Right lobe of liver (tissue), 6 donors: ENCODE measurements around the gene CTNND2. TPM values are rescaled to one million over a fixed set of nuclear protein-coding genes. Genes with fewer than 3 reads are reported as not detected.

Experiments used
- ATAC-seq, 4 donors: fragments of 200-7000 bp; cut with Tn5 transposase; one replicate each; pipeline ENCODE4 v1.9.1; 2020; ENCODE audit warnings: mild to moderate bottlenecking in 4 of 4, moderate library complexity in 4 of 4
- DNase-seq, 3 donors: peaks; one replicate each; pipeline ENCODE4 v3.0.0-alpha.2; 2020
- H3K27ac ChIP-seq, 3 donors: fragments of 200-600 bp; one replicate each; pipeline ENCODE4 v1.8.0; 2022
- H3K27me3 ChIP-seq, 2 donors: fragments of 200-600 bp; one replicate each; pipeline ENCODE4 v1.8.0; 2022
- H3K36me3 ChIP-seq, 4 donors: fragments of 200-600 bp; sonication (generic) in 1 of 4; one replicate each; pipeline versions ENCODE4 v1.5.1 to v1.8.0; 2017 to 2022; ENCODE audit warnings: control low read depth in 1 of 4
- H3K4me1 ChIP-seq, 4 donors: fragments of 200-600 bp; sonication (generic) in 1 of 4; one replicate each; pipeline versions ENCODE4 v1.5.1 to v1.8.0; 2017 to 2022; ENCODE audit warnings: control low read depth in 1 of 4
- H3K4me3 ChIP-seq, 3 donors: fragments of 200-600 bp; one replicate each; pipeline ENCODE4 v1.8.0; 2022
- H3K9me3 ChIP-seq, 4 donors: fragments of 200-600 bp; sonication (generic) in 1 of 4; one replicate each; pipeline versions ENCODE4 v1.5.1 to v1.8.0; 2017 to 2022; ENCODE audit warnings: control low read depth in 1 of 4
- POLR2A ChIP-seq: fragments of 450-650 bp; IDR thresholded peaks from one replicate; pipeline ENCODE4 v1.6.1; 2017; ENCODE audit warnings: antibody characterized with exemption, mild to moderate bottlenecking
- WGBS: methylation state at CpG from one replicate; pipeline ENCODE4 v1.1.6; 2018; ENCODE audit warnings: low coverage, low lambda C conversion rate; ENCODE audit not compliant: insufficient coverage; ENCODE audit errors: missing lambda C conversion rate; 5-methylcytosine and 5-hydroxymethylcytosine counted together
- intact Hi-C, 2 donors: fragments of 100-400 bp; cut with DNase I; formaldehyde crosslinking; loops; one replicate each; pipeline versions ENCODE4 v1.11.2 to v1.14.1; 2022
- total RNA-seq, 6 experiments: library from RNA; depleted of rRNA in 2 of 6; stranded (reverse); fragments of >200 nt in 2 of 6; fragmentation: NEBNext Ultra II Directional in 3 of 6; extraction: Animal tissue kit (Norgen Biotek cat#: 25700) in 3 of 6; gene quantifications; one replicate each; pipeline versions ENCODE4 v1.1.0 to v1.2.4, GENCODE V29; 2016 to 2023
- TF ChIP-seq, protein P1 (sequence below), 4 donors: fragments of 200-600 bp in 3 of 4; fragments of 450-650 bp in 1 of 4; IDR thresholded peaks; one replicate each; pipeline versions ENCODE4 v1.5.1 to v1.8.0; 2016 to 2022; ENCODE audit warnings: antibody characterized with exemption in 4 of 4, mild to moderate bottlenecking in 2 of 4
- donor health status: DM: no; HTN: yes; CAD: no.
- donor health status: DM: no; HTN: no; CAD: no.
- donor health status: DM: no; HTN: no; CAD: no.
- donor health status: DM: no; HTN: yes; CAD: no.
- donor health status: DM: no; HTN: yes; CAD: no.

Gene CTNND2
- total RNA-seq, 6 experiments from 2014 or later: 0.06 to 1.5 (median 1.1) TPM

DNA sequence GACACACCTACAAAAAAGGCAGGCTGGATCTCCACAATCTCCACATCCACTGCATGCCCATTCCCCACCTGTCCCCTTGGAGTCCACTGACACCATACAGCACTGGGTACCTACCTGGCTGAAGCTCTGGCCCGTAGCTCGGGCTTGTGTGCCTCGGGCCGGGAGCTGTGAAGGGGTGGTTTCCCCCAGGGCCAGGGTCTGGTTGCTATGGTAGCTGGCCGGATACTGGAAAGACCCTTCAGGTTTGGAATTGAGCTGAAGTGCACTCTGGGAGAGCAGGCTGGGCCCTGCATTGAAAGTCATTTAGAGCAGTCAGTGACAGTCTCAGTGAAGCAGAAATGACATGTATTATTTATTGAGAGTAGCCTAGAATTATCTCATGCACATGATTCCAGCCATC, 507.3 kb downstream of the CTNND2 start:
- no peak overlapping the region for H3K4me3 ChIP-seq
- DNase-seq: no peak
- no peaks in the 10 kb centered on the region for H3K4me1 ChIP-seq
- H3K27ac ChIP-seq: no peak overlapping the region
- no CpG with 5 or more reads among the region's 5 CpGs for WGBS
- H3K27me3 ChIP-seq: no peaks in the 10 kb centered on the region
- TF ChIP-seq, protein P1, sequence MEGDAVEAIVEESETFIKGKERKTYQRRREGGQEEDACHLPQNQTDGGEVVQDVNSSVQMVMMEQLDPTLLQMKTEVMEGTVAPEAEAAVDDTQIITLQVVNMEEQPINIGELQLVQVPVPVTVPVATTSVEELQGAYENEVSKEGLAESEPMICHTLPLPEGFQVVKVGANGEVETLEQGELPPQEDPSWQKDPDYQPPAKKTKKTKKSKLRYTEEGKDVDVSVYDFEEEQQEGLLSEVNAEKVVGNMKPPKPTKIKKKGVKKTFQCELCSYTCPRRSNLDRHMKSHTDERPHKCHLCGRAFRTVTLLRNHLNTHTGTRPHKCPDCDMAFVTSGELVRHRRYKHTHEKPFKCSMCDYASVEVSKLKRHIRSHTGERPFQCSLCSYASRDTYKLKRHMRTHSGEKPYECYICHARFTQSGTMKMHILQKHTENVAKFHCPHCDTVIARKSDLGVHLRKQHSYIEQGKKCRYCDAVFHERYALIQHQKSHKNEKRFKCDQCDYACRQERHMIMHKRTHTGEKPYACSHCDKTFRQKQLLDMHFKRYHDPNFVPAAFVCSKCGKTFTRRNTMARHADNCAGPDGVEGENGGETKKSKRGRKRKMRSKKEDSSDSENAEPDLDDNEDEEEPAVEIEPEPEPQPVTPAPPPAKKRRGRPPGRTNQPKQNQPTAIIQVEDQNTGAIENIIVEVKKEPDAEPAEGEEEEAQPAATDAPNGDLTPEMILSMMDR (IDR thresholded peaks at IDR 0.05): no peak
- no peak for TF ChIP-seq POLR2A
- intact Hi-C loops: no loop called here
- ATAC-seq: no peak
- no peaks in the 10 kb centered on the region for H3K36me3 ChIP-seq
- no peaks in the 10 kb centered on the region for H3K9me3 ChIP-seq

DNA sequence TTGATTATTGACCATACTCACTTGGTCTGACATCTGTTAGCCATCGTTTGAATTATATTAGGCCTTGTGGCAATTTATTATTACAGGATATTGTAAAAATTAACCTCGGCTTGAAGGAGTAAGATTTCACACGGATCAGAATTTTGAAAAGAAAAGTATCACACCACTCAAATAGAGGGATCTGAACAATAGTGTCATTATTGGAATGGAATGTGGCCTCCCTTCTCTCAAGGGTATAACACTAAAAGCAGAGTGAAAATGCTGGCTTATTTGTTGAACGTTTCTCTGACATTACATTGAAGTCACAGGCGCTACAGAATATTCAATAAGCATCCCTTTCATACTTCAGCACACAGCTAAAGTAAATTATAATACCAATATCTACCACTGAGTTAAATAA, 509.3 kb downstream of the CTNND2 start:
- no peak for DNase-seq
- 50% methylated on average over 5 of the region's 5 CpGs for WGBS
- H3K9me3 ChIP-seq: no peaks in the 10 kb centered on the region
- H3K27me3 ChIP-seq: no peaks in the 10 kb centered on the region
- TF ChIP-seq, protein P1 (IDR thresholded peaks at IDR 0.05): no peak
- no peak for TF ChIP-seq POLR2A
- intact Hi-C loops: no loop called here
- H3K27ac ChIP-seq: no peak overlapping the region
- no peaks in the 10 kb centered on the region for H3K4me1 ChIP-seq
- no peaks in the 10 kb centered on the region for H3K36me3 ChIP-seq
- no peak overlapping the region for H3K4me3 ChIP-seq
- ATAC-seq: no peak

DNA sequence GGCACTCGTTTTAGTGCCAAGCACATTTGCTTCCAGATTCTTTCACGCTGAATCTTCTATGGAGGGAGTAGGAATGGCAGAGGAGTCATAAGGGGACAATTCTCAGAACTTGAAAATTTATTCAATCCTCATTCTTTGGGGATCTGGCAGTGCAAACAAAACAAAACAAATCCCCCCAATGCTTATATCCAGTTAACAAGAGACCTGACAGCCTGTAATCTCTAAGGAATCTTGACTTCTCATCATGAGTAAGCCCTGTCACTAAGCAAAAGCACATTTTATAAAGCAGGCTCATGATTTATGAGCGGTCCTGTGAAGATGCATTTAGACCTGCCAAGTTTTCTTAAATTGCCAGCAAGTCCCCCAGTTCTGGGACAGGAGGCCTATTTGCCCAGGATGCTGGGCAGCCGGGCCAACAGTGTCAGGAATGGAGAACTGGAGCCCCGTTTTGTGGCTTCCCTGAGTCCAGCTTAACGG, 513.9 kb downstream of the CTNND2 start:
- Histone ChIP-seq H3K36me3 (no peaks in the 10 kb centered on the region), H3K9me3 (no peaks in the 10 kb centered on the region), H3K4me1 (no peaks in the 10 kb centered on the region), H3K27ac (no peak overlapping the region), H3K27me3 (no peaks in the 10 kb centered on the region), H3K4me3 (no peak overlapping the region)
- 80% methylated on average over 4 of the region's 6 CpGs for WGBS
- TF ChIP-seq, protein P1 (IDR thresholded peaks at IDR 0.05): no peak
- no peak for TF ChIP-seq POLR2A
- ATAC-seq (no peak), DNase-seq (no peak)
- intact Hi-C loops: no loop called here

DNA sequence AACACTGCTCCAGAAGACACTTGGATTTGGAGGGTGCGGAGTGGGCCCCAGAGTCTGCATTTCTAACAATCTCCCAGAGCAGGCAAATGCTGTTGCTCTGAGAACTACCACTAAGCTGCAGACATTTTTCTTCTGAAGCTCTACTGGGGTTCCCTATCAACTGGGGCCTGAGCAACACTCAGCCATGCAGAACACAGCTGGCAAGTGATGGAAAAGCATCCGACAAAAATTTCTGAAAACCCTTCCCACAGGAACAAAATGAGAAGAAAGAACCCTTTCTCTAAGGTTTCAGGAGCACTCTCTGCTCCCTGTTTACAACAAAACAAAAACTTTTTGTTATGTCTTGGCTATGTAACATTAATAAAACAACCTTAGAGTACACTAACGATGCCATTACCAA, 516.9 kb downstream of the CTNND2 start:
- H3K27ac ChIP-seq: no peak overlapping the region
- H3K4me3 ChIP-seq: no peak overlapping the region
- no peaks in the 10 kb centered on the region for H3K9me3 ChIP-seq
- intact Hi-C loops: no loop called here
- DNase-seq (no peak), ATAC-seq (no peak)
- 73% methylated on average over 2 of the region's 3 CpGs for WGBS
- no peaks in the 10 kb centered on the region for H3K4me1 ChIP-seq
- no peaks in the 10 kb centered on the region for H3K27me3 ChIP-seq
- H3K36me3 ChIP-seq: no peaks in the 10 kb centered on the region
- TF ChIP-seq, protein P1 (IDR thresholded peaks at IDR 0.05): no peak
- no peak for TF ChIP-seq POLR2A

DNA sequence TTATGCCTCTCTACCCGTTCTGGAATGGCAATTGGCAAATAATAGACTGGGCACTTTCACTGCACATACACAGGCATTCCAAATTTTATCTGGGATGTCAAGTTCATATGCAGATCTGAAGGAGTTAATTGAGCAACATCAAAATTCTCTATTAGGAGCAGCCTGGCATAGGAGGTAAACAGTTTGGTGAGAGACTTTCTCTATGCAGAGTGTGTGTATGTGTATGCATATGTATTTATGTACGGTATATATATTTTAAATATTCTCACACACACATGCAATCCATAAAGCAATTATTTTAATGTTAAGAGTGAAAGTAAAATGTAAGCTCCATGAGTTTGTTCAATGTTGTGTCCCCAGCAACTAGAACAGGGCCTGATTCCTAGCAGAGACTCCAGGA, 517.8 kb downstream of the CTNND2 start:
- no peaks in the 10 kb centered on the region for H3K9me3 ChIP-seq
- H3K4me3 ChIP-seq: no peak overlapping the region
- no peak overlapping the region for H3K27ac ChIP-seq
- ATAC-seq (no peak), DNase-seq (no peak)
- 53% methylated on average over 2 of the region's 2 CpGs for WGBS
- TF ChIP-seq POLR2A: no peak
- TF ChIP-seq, protein P1 (IDR thresholded peaks at IDR 0.05): no peak
- no peaks in the 10 kb centered on the region for H3K27me3 ChIP-seq
- H3K4me1 ChIP-seq: no peaks in the 10 kb centered on the region
- intact Hi-C loops: no loop called here
- no peaks in the 10 kb centered on the region for H3K36me3 ChIP-seq
